A549 treated with Mapracorat at 1 μM for 4 hours (cell line): Measurements from ENCODE around the gene ZNF322. TPM values are rescaled to one million over a fixed set of nuclear protein-coding genes. Genes with fewer than 3 reads are reported as not detected.

Experiments used
- total RNA-seq: library from RNA; stranded (reverse); fragments of 200-300 nt; extraction: Qiagen RNA extraction; gene quantifications from 5 replicates; pipeline ENCODE4 v1.2.3, GENCODE V29; 2022

Gene ZNF322, protein sequence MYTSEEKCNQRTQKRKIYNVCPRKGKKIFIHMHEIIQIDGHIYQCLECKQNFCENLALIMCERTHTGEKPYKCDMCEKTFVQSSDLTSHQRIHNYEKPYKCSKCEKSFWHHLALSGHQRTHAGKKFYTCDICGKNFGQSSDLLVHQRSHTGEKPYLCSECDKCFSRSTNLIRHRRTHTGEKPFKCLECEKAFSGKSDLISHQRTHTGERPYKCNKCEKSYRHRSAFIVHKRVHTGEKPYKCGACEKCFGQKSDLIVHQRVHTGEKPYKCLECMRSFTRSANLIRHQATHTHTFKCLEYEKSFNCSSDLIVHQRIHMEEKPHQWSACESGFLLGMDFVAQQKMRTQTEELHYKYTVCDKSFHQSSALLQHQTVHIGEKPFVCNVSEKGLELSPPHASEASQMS
- total RNA-seq = 4.7 to 6.3 TPM (median 5.9 TPM) in 5 replicates

DNA sequence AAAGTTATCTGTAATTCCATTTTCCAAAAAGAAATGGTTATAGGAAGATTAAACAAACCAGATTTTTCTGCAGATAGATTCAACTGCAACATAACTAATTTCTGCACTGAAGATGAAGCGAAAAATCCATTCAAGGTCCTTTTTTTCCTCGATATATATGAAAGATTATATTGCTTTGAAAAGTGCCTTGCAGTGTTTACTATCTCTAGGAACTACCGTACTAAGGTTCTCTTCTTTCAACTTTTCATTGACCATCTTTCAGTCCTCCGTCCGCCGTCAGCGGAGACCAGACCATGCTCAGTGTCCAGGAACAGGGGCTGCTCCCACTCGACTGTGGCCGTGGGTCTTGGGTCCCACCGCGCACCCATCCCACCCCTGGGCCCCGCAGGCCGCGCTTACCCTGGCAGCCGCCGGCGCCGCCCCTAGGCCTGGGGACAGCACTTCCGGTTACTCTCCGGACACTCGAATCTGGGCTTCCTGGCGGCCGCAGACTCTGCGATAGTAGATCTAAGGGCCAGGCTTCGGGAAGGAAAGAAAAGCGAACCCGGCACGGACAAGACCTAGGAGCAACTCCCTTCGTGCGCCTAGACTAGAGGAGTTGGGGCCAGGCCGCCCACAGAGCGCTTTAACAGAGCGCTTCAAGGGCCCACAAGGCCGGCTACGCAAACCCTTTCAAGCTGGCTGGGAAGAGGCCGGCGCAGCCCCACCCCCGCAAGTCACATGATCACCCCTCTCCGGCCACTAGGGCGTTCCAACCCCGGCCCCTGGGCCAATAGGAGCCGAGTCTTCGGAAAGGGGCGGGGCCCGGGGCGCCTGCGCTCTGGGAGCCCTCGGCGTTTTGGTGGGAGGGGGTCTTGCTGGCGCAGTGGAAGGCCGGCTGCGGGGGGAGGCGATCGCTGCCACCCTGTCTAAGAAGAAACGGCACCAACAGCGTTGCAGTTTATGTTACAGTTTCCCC, at the start of gene ZNF322:
TSS of gene ZNF322 (minus strand) at position 705 of the 958 bp plus-strand sequence. CDS start 21,193 bp downstream, outside the sequence.

DNA sequence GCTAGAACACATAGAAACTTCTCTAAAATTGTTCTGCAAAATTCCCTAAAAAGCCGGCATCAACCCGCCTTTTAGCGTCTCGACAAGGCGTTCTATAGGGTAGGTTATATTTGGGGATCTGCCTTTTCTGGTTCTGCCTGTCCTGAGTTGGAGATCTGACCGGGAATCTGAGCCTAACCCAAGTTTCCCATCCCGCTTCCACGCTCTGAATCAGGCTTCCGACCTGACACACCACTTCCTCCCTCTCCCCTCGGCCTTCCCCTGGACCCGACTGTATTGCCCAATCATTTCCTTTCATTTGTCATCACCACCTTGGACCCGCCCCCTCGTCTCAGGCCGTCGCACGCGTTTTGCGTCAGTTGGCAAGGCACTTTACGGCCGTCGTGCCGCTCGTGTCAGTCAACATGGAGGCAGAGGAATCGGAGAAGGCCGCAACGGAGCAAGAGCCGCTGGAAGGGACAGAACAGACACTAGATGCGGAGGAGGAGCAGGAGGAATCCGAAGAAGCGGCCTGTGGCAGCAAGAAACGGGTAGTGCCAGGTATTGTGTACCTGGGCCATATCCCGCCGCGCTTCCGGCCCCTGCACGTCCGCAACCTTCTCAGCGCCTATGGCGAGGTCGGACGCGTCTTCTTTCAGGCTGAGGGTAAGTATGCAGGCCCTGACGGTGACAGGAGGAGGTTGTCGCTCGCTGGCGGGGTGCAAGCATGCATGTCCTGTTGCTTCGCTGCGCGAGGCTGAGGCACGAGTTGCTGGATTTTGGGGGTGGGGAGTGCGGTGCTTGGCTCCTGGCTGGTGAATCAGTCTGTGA, 62.8 kb downstream of the ZNF322 start, which contains the start of gene ABT1:
TSS of gene ABT1 (plus strand) at position 375 of the 810 bp plus-strand sequence. CDS start at position 405, 30 bp downstream.

Other genes starting within 250 kb of the ZNF322 start
- gene BTN3A3, start 219.2 kb downstream of the ZNF322 start, total RNA-seq = 0.59 to 0.83 TPM (median 0.73 TPM) in 5 replicates
- 16.9 to 22.9 TPM (median 19.1 TPM) in 5 replicates for gene BTN2A1, start 201.8 kb downstream of the ZNF322 start, total RNA-seq
- not detected in 5 replicates for gene BTN1A1, start 159.4 kb downstream of the ZNF322 start, total RNA-seq
- 63.9 to 86.3 TPM (median 79.0 TPM) in 5 replicates for gene HMGN4, start 121.4 kb downstream of the ZNF322 start, total RNA-seq
- 12.0 to 14.5 TPM (median 14.0 TPM) in 5 replicates for gene ABT1, start 62.8 kb downstream of the ZNF322 start, total RNA-seq